Activated T-helper 1 cell treated with anti-CD3 and anti-CD28 coated beads, Interleukin-12 subunit alpha, Interleukin-12 subunit beta, Interleukin-2, Interleukin-4 antibody, amounts not matched to agents 30 ng/mL and 10 ng/mL and 1 ng/mL, durations not matched to agents 14 hours and 24 hours and 36 hours (primary cell): Measurements from ENCODE around the gene RAB42. TPM values are rescaled to one million over a fixed set of nuclear protein-coding genes. Genes with fewer than 3 reads are reported as not detected.
A peak's percentile ranks its signal among the peaks of the same experiment; 100 is the strongest.
"Not testable (repeated sequence)": the region's sequence is repeated elsewhere in the genome, so short reads cannot be mapped to it uniquely, and the experiment has no call there.

Experiments used
- DNase-seq: peaks from one replicate; pipeline ENCODE4 v3.0.0; 2021; ENCODE audit warnings: low spot score
- H3K27ac Mint-ChIP-seq: one replicate; pipeline ENCODE4 v1.8.0; 2021; ENCODE audit warnings: mild to moderate bottlenecking, mixed read lengths
- H3K27me3 Mint-ChIP-seq: one replicate; pipeline ENCODE4 v1.8.0; 2022; ENCODE audit warnings: mild to moderate bottlenecking, moderate library complexity, mixed read lengths; ENCODE audit not compliant: insufficient read depth
- H3K36me3 Mint-ChIP-seq: one replicate; pipeline ENCODE4 v1.8.0; 2021; ENCODE audit warnings: low read depth, mixed read lengths
- H3K4me1 Mint-ChIP-seq: one replicate; pipeline ENCODE4 v1.8.0; 2021; ENCODE audit warnings: low read depth, mixed read lengths
- H3K4me3 Mint-ChIP-seq: one replicate; pipeline ENCODE4 v1.8.0; 2021; ENCODE audit warnings: mild to moderate bottlenecking, moderate library complexity, mixed read lengths
- H3K9me3 Mint-ChIP-seq: one replicate; pipeline ENCODE4 v1.8.0; 2021; ENCODE audit warnings: mixed read lengths
- intact Hi-C: fragments of 100-400 bp; cut with micrococcal nuclease; formaldehyde crosslinking; loops from one replicate; pipeline ENCODE4 v1.15.1; 2024
- total RNA-seq: library from RNA; stranded (reverse); gene quantifications from 2 replicates; pipeline ENCODE4 v1.2.3, GENCODE V29; 2022

The RAB42 gene, protein sequence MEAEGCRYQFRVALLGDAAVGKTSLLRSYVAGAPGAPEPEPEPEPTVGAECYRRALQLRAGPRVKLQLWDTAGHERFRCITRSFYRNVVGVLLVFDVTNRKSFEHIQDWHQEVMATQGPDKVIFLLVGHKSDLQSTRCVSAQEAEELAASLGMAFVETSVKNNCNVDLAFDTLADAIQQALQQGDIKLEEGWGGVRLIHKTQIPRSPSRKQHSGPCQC
- 0.27 TPM in 1 of 2 replicates, not detected in the other for total RNA-seq

DNA sequence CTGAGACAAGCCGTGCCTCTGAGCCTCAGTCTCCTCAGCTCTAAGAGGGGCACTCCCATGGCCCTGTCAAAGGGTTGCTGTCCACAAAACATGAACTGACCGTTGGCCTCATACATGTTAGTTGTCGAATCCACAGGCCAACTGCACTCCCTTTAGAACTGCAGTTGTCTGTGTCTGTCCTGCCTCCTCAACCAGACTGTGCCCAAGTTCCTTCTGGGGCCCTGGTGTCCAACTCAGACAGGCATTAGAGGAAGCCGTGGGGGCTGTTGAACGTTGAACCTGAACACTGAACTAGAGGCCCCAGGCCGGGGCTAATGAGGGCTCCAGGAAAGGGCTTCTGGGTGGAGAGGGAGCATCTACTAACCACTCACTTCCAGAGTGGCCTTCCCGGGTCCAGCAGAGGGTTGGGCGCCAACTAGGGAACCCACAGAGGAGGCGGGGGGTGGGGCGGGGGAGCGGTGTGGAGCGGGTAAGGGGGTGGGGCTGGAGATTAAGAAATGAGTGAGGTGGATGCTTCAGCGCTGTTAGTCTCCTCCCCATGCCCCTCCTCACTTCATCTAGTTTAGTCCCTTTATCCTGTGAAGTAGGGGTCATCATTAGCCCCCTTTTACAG is at the start of gene RAB42:
RAB42 (plus strand) TSS at position 558 of the 613 bp plus-strand sequence. CDS start 247 bp downstream, outside the sequence.
- no peak within 1 kb of the TSS for H3K27ac Mint-ChIP-seq

DNA sequence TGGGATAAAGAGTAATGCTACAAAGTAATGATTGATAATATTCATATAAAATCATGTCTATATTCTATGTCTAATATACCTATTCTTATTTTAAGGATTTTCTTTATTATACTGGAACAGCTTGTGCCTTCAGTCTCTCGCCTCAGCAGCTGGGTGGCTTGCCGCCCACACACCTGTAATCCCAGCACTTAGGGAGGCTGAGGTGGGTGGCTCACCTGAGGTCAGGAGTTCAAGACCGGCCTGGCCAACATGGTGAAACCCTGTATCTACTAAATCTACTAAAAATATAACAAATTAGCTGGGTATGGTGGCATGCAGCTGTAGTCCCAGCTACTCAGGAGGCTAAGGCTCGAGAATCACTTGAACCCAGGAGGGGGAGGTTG is 46.8 kb upstream of the RAB42 start:
- no peaks in the 10 kb centered on the region for H3K36me3 Mint-ChIP-seq
- H3K27me3 Mint-ChIP-seq, result no peaks in the 10 kb centered on the region
- no peaks in the 10 kb centered on the region for H3K9me3 Mint-ChIP-seq
- no peak overlapping the region for H3K27ac Mint-ChIP-seq
- no peaks in the 10 kb centered on the region for H3K4me1 Mint-ChIP-seq
- H3K4me3 Mint-ChIP-seq, result no peak overlapping the region
- no peak for DNase-seq
- intact Hi-C loops, result no loop called here

More for the DNA sequence above, at the start of gene RAB42:
- H3K36me3 Mint-ChIP-seq, result peaks cover 4% of the 10 kb centered on the region
- peak within 1 kb of the TSS; percentile 81 for H3K4me3 Mint-ChIP-seq
- no peaks in the 10 kb centered on the region for H3K4me1 Mint-ChIP-seq
- H3K9me3 Mint-ChIP-seq, result no peaks in the 10 kb centered on the region
- peaks cover 7% of the 10 kb centered on the region for H3K27me3 Mint-ChIP-seq
- intact Hi-C loops, result no loop called here
- no peak for DNase-seq

DNA sequence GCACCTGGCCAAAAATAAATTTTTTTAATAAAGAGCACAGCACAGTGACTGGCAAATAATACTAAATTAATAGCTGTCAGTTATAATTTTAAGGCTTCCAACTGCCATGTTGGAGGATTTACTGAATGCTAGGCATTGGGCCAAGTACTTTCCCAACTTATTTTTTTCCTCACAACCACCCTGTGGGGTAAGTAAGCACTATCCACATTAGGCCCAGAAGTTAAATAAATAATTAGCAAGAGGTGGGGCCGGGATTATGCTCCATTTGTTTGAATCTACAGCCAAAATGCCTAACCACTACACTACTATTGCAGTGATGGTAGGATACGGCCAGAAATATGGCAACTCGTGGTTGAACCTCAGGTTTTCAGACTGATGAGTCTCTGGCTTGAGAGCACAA is 43.7 kb upstream of the RAB42 start:
- Mint-ChIP-seq H3K27me3 (no peaks in the 10 kb centered on the region), H3K27ac (no peak overlapping the region), H3K9me3 (no peaks in the 10 kb centered on the region), H3K4me3 (no peak overlapping the region), H3K4me1 (peaks cover 10% of the 10 kb centered on the region), H3K36me3 (peaks cover 2% of the 10 kb centered on the region)
- DNase-seq, result no peak
- intact Hi-C loops, result no loop called here

DNA sequence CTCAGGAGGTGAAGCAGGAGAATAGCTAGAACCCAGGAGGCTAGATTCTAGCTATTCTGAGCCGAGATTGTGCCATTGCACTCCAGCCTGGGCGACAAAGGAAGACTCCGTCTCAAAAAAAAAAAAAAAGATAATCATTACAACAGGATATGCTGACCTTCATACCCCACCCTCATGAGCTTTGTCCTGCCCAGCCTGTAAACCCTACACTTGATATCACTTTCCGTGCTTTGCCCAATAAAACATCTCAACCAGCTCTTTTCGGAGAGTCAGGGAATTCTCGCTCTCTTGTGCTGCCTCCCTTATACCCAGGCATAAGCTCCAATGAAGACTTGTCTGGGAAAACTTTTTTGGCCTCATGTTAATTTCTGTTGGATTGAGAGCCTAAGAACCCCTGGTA is 40.7 kb upstream of the RAB42 start:
- intact Hi-C loops, result loop anchor here (5.0 kb wide), 2 partner anchors 304 to 1209 kb away; partner anchors contain the start of gene SYTL1
- Mint-ChIP-seq H3K9me3 (no peaks in the 10 kb centered on the region), H3K4me1 (peaks cover 18% of the 10 kb centered on the region), H3K4me3 (peak overlapping the region; percentile 5), H3K36me3 (peaks cover 8% of the 10 kb centered on the region), H3K27ac (no peak overlapping the region), H3K27me3 (no peaks in the 10 kb centered on the region)
- DNase-seq, result no peak

DNA sequence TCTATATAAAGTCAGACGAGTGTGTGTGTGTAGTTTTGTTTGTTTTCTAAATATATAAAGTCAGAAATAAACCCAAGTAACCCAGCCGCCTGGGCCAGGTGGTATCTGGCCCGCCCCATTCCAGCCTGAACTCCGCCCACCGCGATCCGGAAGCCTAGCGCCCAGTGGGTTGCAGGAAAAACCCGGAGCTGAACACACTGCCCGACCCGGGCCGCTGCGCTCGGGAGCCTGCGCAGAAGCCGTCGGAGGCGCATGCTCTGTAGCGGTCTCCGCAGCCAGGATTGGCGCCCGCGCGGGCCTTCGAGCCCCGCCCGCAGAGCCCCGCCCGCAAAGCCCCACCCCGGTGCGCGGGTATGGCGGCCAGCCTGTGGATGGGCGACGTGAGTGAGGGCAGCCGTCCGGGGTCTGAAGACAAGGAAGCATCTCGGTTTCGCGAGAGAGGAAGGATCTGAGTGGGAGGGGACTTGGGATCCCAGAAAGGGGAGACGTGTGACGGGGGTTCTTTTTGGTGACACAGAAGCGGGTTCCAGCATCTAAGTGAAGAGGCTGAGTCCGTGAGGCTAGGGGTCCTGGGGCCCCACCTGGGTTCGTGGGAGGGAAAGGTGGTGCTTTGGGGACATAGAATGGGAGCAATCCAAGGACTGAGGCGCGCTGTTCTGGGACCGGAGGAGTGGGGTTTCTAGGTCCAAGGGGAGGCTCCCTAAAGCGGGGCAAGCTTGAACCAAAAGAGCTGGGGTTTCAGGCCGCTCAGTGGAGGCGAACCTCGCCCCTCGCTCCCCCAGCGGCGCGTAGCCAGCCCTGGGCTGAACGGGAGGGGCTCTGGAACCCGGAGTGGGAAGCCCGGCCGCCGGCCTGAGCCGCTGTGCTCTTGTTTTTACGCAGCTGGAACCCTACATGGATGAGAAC is 39.1 kb upstream of the RAB42 start, which contains the start of gene TRNAU1AP:
TRNAU1AP (plus strand) TSS at position 328 of the 906 bp plus-strand sequence; CDS start at position 354, 26 bp downstream.
- peak within 1 kb of the TSS; percentile 99 for H3K4me3 Mint-ChIP-seq
- intact Hi-C loops, result loop anchor here (1.0 to 5.0 kb wide), 12 partner anchors 28 to 1211 kb away; partner anchors contain the start of genes PHACTR4, RNU11, SYTL1 and TAF12
- H3K36me3 Mint-ChIP-seq, result peaks cover 13% of the 10 kb centered on the region

DNA sequence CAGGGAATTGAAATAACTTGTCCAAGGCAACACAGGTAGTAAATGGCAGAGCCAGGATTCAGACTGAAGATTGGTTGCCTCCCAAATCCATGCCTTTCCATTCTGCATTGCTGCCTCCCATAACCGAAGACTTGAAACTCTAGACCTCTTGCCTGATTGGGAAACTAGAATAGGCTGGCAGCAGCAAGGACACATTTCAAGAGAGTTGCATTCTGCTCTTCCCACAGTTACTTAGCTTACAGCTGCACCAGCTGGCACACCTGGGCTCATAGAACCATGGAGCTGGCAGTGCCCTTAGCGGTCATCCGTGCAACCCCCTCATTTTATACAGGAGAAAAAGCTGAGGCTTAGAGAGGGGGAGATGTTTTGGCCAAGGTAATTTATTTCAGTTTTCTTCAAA is 31.2 kb upstream of the RAB42 start:
- intact Hi-C loops, result no loop called here
- H3K9me3 Mint-ChIP-seq, result no peaks in the 10 kb centered on the region
- H3K27ac Mint-ChIP-seq, result no peak overlapping the region
- no peaks in the 10 kb centered on the region for H3K4me1 Mint-ChIP-seq
- H3K36me3 Mint-ChIP-seq, result peaks cover 35% of the 10 kb centered on the region
- H3K4me3 Mint-ChIP-seq, result no peak overlapping the region
- H3K27me3 Mint-ChIP-seq, result no peaks in the 10 kb centered on the region
- DNase-seq, result no peak

More for the DNA sequence above, 39.1 kb upstream of the RAB42 start, which contains the start of gene TRNAU1AP:
- peak within 1 kb of the TSS; percentile 97 for H3K27ac Mint-ChIP-seq
- H3K9me3 Mint-ChIP-seq, result no peaks in the 10 kb centered on the region
- H3K4me1 Mint-ChIP-seq, result peaks cover 18% of the 10 kb centered on the region
- peak; percentile 98 for DNase-seq
- no peaks in the 10 kb centered on the region for H3K27me3 Mint-ChIP-seq

DNA sequence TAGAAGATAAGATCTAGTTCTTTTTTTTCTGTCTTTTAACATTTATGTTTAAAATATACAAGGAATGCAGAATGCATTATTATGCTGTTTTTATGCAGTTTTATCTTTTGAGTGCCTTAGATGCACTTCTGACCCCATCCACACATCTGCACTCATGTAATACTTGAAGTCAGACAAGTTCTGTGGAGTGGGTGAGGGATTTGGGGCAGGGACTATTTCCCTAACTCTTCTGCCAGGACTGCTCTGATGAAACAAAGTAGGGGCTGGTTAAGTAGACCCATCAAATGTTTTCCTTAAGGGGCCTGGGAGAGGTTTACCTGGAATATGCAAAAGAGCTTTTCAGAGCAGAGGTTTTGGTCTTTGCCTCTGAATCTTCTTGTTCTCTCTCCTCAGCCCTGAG is 27.8 kb upstream of the RAB42 start:
- Mint-ChIP-seq H3K4me1 (no peaks in the 10 kb centered on the region), H3K9me3 (no peaks in the 10 kb centered on the region), H3K27me3 (no peaks in the 10 kb centered on the region), H3K36me3 (peaks cover 39% of the 10 kb centered on the region), H3K27ac (no peak overlapping the region), H3K4me3 (no peak overlapping the region)
- intact Hi-C loops, result no loop called here
- no peak for DNase-seq

DNA sequence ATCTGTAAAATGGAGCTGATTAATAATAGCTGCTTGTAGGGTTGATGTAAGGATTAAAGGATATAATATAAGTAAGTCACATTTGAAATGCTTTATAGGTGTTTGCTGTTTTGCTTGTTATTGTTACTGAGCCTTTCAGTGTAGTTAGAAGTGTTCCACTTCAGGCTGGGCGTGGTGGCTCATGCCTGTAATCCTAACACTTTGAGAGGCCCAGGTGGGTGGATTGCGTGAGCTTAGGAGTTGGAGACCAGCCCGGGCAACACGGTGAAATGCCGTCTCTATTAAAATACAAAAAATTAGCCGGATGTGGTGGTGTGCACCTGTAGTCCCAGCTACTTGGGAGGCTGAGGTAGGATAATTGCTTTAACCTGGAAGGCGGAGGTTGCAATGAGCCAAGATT is 27.0 kb upstream of the RAB42 start:
- no peak overlapping the region for H3K27ac Mint-ChIP-seq
- DNase-seq, result no peak
- H3K36me3 Mint-ChIP-seq, result peaks cover 39% of the 10 kb centered on the region
- intact Hi-C loops, result no loop called here
- H3K27me3 Mint-ChIP-seq, result no peaks in the 10 kb centered on the region
- no peaks in the 10 kb centered on the region for H3K4me1 Mint-ChIP-seq
- no peak overlapping the region for H3K4me3 Mint-ChIP-seq
- no peaks in the 10 kb centered on the region for H3K9me3 Mint-ChIP-seq

DNA sequence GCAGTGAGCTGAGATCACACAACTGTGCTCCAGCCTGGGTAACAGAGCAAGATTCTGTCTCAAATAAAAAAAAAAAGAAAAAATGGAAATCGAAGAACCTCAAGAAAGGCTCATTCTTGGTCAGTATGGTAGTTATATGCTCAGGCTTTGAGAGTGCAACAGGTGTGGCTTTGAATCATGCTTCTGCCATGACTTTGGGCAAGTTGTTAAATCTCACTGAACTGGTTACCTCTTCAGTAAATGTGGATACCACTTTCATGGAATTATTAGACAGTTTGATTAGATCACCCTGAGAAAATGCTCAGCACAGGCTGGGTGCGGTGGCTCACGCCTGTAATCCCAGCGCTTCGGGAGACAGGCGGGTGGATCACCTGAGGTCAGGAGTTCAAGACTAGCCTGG is 26.3 kb upstream of the RAB42 start:
- Mint-ChIP-seq H3K27me3 (no peaks in the 10 kb centered on the region), H3K36me3 (peaks cover 36% of the 10 kb centered on the region), H3K9me3 (no peaks in the 10 kb centered on the region), H3K27ac (no peak overlapping the region), H3K4me1 (no peaks in the 10 kb centered on the region), H3K4me3 (no peak overlapping the region)
- intact Hi-C loops, result no loop called here
- DNase-seq, result no peak

DNA sequence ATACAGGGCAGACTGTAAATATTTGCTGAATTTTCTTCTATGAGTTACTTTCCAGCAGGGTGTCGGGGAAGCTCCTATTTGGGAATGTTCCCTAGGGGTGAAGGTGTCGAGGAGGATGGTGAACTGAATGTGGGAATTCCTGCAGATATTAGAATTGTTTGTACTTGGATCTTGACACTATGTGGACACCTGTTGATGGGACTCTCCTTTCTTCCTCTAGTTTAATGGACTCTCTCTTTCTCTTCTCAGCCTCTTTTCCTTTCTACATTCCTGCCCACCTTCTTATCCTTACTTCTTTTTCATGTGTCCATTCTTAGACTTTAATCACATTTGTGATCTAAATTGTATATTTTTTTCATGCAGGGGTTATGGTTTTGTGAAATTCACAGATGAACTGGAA is 25.1 kb upstream of the RAB42 start:
- Mint-ChIP-seq H3K36me3 (peaks cover 34% of the 10 kb centered on the region), H3K27ac (no peak overlapping the region), H3K4me3 (no peak overlapping the region), H3K27me3 (no peaks in the 10 kb centered on the region), H3K4me1 (no peaks in the 10 kb centered on the region), H3K9me3 (no peaks in the 10 kb centered on the region)
- intact Hi-C loops, result no loop called here
- DNase-seq, result no peak

DNA sequence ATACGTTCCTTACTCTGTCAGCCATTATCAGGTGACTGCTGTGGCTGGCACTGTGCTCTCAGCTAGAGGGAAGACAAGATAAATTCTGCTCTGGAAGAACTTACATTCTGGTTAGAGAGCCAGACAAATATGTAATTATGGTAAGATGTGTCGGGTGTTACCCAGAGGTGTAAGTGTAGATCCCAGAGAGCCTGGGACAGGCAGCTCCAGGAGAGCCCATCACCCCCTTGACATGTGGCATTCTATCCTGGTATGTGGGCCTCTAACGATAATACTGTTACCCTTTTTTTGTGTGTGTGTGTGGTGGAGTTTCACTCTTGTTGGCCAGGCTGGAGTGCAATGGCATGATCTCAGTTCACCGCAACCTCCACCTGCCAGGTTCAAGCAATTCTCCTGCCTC is 20.2 kb upstream of the RAB42 start:
- Mint-ChIP-seq H3K27me3 (no peaks in the 10 kb centered on the region), H3K27ac (no peak overlapping the region), H3K36me3 (peaks cover 19% of the 10 kb centered on the region), H3K4me1 (no peaks in the 10 kb centered on the region), H3K9me3 (no peaks in the 10 kb centered on the region), H3K4me3 (no peak overlapping the region)
- intact Hi-C loops, result no loop called here
- DNase-seq, result no peak

DNA sequence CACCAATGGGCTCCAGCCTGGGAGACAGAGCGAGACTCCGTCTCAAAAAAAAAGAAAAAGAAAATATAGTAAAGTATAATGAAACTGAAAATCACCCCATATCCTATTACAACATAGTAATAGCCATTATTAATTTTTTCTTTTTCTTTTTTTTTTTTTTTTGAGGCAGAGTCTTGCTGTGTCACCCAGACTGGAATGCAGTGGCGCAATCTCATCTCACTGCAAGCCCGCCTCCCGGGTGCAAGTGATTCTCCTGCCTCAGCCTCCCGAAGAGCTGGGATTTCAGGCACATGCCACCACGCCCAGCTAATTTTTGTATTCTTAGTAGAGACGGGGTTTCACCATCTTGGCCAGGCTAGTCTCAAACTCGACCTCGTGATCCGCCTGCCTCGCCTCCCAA is 19.2 kb upstream of the RAB42 start:
- intact Hi-C loops, H3K9me3 Mint-ChIP-seq, H3K27ac Mint-ChIP-seq, H3K4me3 Mint-ChIP-seq, H3K27me3 Mint-ChIP-seq, H3K4me1 Mint-ChIP-seq, DNase-seq: not testable (repeated sequence)
- H3K36me3 Mint-ChIP-seq, result peaks cover 22% of the 10 kb centered on the region

DNA sequence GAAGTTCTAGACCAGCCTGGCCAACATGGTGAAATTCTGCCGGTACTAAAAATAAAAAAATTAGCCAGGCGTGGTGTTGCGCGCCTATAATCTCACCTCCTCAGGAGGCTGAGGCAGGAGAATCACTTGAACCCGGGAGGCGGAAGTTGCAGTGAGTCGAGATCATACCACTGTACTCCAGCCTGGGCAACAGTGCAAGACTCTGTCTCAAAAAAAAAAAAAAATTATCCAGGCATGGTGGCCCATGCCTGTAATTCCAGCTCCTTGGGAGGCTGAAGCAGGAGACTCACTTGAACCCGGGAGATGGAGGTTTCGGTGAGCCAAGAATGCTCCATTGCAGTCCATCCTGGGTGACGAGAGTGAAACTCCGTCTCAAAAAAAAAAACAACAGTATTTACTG is 18.5 kb upstream of the RAB42 start:
- no peak for DNase-seq
- H3K4me1 Mint-ChIP-seq, result peaks cover 7% of the 10 kb centered on the region
- H3K27ac Mint-ChIP-seq, result no peak overlapping the region
- H3K27me3 Mint-ChIP-seq, result no peaks in the 10 kb centered on the region
- intact Hi-C loops, result no loop called here
- no peak overlapping the region for H3K4me3 Mint-ChIP-seq
- H3K36me3 Mint-ChIP-seq, result peaks cover 23% of the 10 kb centered on the region
- no peaks in the 10 kb centered on the region for H3K9me3 Mint-ChIP-seq
